Loucy (cell line): ENCODE measurements around the gene TEX14.

ENCODE experiments used
- CTCF ChIP-seq: fragments of 200-600 bp; sonication (generic); conservative IDR thresholded peaks from 2 replicates; pipeline ENCODE4 v1.5.1; 2014; ENCODE audit warnings: mild to moderate bottlenecking, antibody characterized with exemption, low read length
- EZH2phosphoT487 ChIP-seq: fragments of 200-600 bp; IDR thresholded peaks from 2 replicates; pipeline ENCODE4 v1.6.1; 2018; ENCODE audit warnings: antibody characterized with exemption, mild to moderate bottlenecking, moderate library complexity, borderline replicate concordance

- TF ChIP-seq CTCF (no peak), EZH2phosphoT487 (no peak)
Observed at GRCh38 chr17:58585554-58585953, 106.3 kb downstream of the TEX14 start.
